ENCODE data around the gene HES6.
A peak's percentile ranks its signal among the peaks of the same experiment; 100 is the strongest.

DNA sequence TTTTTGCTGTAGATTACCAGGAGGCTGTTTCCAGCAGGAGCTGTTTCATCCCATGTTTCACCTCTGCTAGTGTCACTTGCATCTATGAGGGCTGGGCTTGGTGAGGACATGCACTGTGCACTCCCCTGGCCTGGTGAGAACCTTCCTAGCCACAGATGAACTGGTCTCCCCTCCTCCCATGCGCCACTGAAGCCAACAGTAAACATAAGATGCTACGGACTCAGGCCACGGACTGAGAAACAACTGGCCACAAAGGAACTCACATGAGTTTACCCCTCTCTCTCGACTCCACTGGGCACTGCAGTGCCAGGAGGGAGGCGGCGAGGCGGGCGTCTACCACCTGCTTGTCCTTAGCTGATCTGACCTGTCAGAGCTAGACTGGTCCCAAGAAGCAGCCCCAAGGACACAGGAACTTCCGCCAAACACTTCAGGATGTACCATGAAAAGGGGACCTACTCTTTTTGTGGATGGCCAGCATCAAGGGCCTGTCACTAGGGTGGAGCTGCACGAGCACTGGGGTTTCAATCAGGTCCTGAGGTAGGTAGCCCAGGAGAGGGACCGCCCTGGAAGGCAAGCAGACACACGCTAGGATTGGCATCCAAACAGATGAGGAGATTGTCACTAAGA is 22.8 kb upstream of the HES6 start:
- no peak for TF ChIP-seq POLR2AphosphoS5 (IDR thresholded peaks at IDR 0.05; ENCODE audit: insufficient read depth in 1 of 2, low read depth in 1 of 2)
- TF ChIP-seq, protein P1, sequence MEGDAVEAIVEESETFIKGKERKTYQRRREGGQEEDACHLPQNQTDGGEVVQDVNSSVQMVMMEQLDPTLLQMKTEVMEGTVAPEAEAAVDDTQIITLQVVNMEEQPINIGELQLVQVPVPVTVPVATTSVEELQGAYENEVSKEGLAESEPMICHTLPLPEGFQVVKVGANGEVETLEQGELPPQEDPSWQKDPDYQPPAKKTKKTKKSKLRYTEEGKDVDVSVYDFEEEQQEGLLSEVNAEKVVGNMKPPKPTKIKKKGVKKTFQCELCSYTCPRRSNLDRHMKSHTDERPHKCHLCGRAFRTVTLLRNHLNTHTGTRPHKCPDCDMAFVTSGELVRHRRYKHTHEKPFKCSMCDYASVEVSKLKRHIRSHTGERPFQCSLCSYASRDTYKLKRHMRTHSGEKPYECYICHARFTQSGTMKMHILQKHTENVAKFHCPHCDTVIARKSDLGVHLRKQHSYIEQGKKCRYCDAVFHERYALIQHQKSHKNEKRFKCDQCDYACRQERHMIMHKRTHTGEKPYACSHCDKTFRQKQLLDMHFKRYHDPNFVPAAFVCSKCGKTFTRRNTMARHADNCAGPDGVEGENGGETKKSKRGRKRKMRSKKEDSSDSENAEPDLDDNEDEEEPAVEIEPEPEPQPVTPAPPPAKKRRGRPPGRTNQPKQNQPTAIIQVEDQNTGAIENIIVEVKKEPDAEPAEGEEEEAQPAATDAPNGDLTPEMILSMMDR (IDR thresholded peaks at IDR 0.05), result peak in 1 of 3 experiments; percentile 3

All from vagina (tissue), 2 donors.